Breast epithelium (tissue), 4 donors: ENCODE results near the gene MYG1. TPM values are rescaled to one million over a fixed set of nuclear protein-coding genes. Genes with fewer than 3 reads are reported as not detected.

ENCODE experiments used
- DNase-seq, 2 donors: peaks; one replicate each; pipeline ENCODE4 v3.0.0-alpha.2; 2019; ENCODE audit warnings: low spot score in 2 of 2
- H3K27ac ChIP-seq, 2 donors: fragments of 200-600 bp; sonication (generic) in 1 of 2; one replicate each; pipeline ENCODE4 v1.5.1; 2016 to 2019; ENCODE audit warnings: mild to moderate bottlenecking in 1 of 2
- H3K27me3 ChIP-seq, 2 donors: fragments of 200-600 bp; sonication (generic) in 1 of 2; one replicate each; pipeline versions ENCODE4 v1.5.1 to v1.6.0; 2017 to 2019; ENCODE audit warnings: control low read depth in 1 of 2, mild to moderate bottlenecking in 1 of 2
- H3K36me3 ChIP-seq: fragments of 200-600 bp; one replicate; pipeline ENCODE4 v1.5.1; 2019
- H3K4me1 ChIP-seq, 2 donors: fragments of 200-600 bp; sonication (generic); one replicate each; pipeline ENCODE4 v1.5.1; 2016 to 2019; ENCODE audit warnings: control low read depth in 1 of 2
- H3K4me3 ChIP-seq, 3 donors: fragments of 200-600 bp; sonication (generic); 1 replicate in 2 of 3; 2 replicates in 1 of 3; pipeline ENCODE4 v1.5.1; 2016 to 2019; ENCODE audit warnings: mild to moderate bottlenecking in 3 of 3, moderate library complexity in 2 of 3
- H3K9me3 ChIP-seq, 2 donors: fragments of 200-600 bp; sonication (generic) in 1 of 2; one replicate each; pipeline ENCODE4 v1.5.1; 2016 to 2019; ENCODE audit warnings: control low read depth in 1 of 2
- POLR2A ChIP-seq: fragments of 450-650 bp; IDR thresholded peaks from one replicate; pipeline ENCODE4 v1.6.1; 2016; ENCODE audit warnings: antibody characterized with exemption, mild to moderate bottlenecking, moderate library complexity
- POLR2AphosphoS5 ChIP-seq, 3 donors: sonication (generic); formaldehyde crosslinking; IDR thresholded peaks; one replicate each; pipeline ENCODE4 v1.6.1; 2017; ENCODE audit warnings: antibody characterized with exemption in 3 of 3
- intact Hi-C: fragments of 100-400 bp; cut with DNase I; formaldehyde crosslinking; loops from one replicate; pipeline ENCODE4 v1.15.1; 2023; ENCODE audit warnings: low total_unique reads
- total RNA-seq, 3 donors: library from RNA; depleted of rRNA; stranded (reverse); fragments of >200 nt; gene quantifications; one replicate each; pipeline ENCODE4 v1.1.0, GENCODE V29; 2016
- TF ChIP-seq, protein P1 (sequence below), 3 donors: fragments of 450-650 bp; IDR thresholded peaks; one replicate each; pipeline ENCODE4 v1.5.1; 2016 to 2017; ENCODE audit warnings: antibody characterized with exemption in 3 of 3, mild to moderate bottlenecking in 3 of 3, moderate library complexity in 3 of 3

MYG1 gene
- total RNA-seq, 3 donors from 2014 or later: 35.7 to 63.8 (median 39.1) TPM

- no peaks in the 10 kb centered on the region for H3K36me3 ChIP-seq
- H3K27ac ChIP-seq: peak overlapping the region in 1 of 2 donors; percentile 5
- peaks cover 0 to 11% of the 10 kb centered on the region in 2 donors for H3K4me1 ChIP-seq
- H3K27me3 ChIP-seq: no peaks in the 10 kb centered on the region
- H3K9me3 ChIP-seq: no peaks in the 10 kb centered on the region
- TF ChIP-seq POLR2A (no peak), POLR2AphosphoS5 (IDR thresholded peaks at IDR 0.05) (no peak)
- TF ChIP-seq, protein P1, sequence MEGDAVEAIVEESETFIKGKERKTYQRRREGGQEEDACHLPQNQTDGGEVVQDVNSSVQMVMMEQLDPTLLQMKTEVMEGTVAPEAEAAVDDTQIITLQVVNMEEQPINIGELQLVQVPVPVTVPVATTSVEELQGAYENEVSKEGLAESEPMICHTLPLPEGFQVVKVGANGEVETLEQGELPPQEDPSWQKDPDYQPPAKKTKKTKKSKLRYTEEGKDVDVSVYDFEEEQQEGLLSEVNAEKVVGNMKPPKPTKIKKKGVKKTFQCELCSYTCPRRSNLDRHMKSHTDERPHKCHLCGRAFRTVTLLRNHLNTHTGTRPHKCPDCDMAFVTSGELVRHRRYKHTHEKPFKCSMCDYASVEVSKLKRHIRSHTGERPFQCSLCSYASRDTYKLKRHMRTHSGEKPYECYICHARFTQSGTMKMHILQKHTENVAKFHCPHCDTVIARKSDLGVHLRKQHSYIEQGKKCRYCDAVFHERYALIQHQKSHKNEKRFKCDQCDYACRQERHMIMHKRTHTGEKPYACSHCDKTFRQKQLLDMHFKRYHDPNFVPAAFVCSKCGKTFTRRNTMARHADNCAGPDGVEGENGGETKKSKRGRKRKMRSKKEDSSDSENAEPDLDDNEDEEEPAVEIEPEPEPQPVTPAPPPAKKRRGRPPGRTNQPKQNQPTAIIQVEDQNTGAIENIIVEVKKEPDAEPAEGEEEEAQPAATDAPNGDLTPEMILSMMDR (IDR thresholded peaks at IDR 0.05): no peak
- no peak for DNase-seq
- no peak overlapping the region for H3K4me3 ChIP-seq
- intact Hi-C loops: loop anchor here (5.0 kb wide), 1 partner anchor 38 kb away; no protein-coding TSS in a partner anchor
Observed at GRCh38 chr12:53254816-53255545, 44.5 kb upstream of the MYG1 start.

DNA sequence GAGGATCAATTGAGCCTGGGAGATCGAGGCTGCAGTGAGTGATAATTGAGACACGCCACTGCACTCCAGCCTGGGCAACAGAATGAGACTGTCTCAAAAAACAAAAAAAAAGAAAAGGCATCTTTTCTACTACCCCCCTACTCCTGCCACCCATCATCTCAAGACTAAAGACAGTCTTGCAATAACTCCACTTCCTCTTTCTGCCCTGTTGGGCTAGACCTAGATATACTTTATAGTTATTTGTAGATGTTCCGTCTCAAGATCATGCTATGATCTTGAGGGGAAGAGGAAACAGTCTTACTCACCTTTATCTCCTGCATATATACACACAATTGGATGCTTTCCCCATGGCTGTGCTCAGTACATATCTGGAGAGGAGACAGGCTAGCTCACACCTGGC lies 43.5 kb upstream of the MYG1 start:
- intact Hi-C loops: no loop called here
- DNase-seq: no peak
- Histone ChIP-seq H3K4me3 (no peak overlapping the region), H3K36me3 (no peaks in the 10 kb centered on the region), H3K4me1 (peaks cover 0 to 11% of the 10 kb centered on the region in 2 donors), H3K27me3 (no peaks in the 10 kb centered on the region), H3K9me3 (no peaks in the 10 kb centered on the region), H3K27ac (no peak overlapping the region)
- TF ChIP-seq POLR2A: no peak
- TF ChIP-seq, protein P1 (IDR thresholded peaks at IDR 0.05): no peak

DNA sequence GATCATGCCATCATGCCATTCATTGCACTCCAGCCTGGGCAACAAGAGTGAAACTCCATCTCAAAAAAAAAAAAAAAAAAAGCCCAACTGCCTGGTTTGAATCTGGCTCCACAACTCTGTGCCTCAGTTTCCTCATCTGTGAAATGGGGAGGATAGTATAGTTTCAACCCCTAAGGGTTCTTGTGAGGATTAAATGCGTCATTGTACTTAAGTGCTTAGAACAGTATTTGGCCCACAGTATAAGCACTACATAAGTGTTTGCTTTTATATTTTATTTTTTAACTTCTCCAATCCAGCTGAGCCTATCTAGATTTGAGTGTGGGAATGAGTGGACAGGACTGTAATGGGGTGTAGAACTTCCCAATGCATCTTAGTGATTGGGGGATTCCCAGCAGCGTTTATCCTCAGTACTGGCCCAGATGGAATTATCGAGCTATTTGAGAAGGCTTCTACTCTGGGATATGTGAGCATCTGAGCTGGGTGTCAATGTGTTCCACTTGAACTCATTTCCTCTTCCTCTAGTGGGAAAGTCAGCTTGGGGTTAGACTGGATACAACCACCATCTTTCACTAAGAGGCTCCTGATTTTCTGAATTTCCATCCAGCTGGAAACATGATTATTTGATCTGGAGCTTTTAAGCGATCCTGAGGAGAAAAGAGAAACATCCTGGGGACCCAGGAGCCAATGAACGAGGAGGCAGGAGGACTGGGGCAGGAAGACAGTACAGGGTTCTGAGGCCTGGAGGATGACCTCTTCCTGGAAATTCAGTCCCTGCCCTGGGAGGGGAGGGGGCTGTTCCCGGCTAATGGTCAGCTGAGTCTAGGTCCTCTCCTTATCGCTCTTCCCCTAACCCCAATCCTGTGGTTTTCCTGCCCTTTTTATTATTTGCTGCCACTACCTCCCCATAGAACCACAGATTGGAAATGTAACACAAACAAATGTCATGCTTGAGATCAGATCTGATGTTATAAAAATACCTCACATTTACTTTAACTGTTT lies 40.7 kb upstream of the MYG1 start:
- no peak for DNase-seq
- TF ChIP-seq, protein P1 (IDR thresholded peaks at IDR 0.05): no peak
- TF ChIP-seq POLR2AphosphoS5 (IDR thresholded peaks at IDR 0.05) (no peak), POLR2A (no peak)
- no peak overlapping the region for H3K27ac ChIP-seq

DNA sequence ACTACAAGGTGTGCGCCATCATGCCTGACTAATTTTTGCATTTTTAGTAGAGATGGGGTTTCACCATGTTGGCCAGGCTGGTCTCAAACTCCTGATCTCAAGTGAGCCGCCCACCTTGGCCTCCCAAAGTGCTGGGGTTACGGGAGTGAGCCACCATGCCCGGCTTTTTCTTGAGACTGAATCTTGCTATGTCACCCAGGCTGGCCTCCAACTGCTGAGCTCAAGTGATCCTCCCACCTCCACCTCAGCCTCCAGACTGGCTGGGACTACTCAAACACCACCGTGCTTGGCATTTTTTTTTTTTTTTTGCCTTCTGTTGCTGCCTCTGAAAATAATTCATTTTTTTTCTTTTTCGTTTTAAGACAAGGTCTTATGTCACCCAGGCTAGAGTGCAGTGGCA lies 39.6 kb upstream of the MYG1 start:
- intact Hi-C loops: no loop called here
- Histone ChIP-seq H3K4me3 (no peak overlapping the region), H3K9me3 (no peaks in the 10 kb centered on the region), H3K27ac (no peak overlapping the region), H3K27me3 (no peaks in the 10 kb centered on the region), H3K36me3 (no peaks in the 10 kb centered on the region), H3K4me1 (no peaks in the 10 kb centered on the region)
- no peak for DNase-seq
- TF ChIP-seq POLR2AphosphoS5 (IDR thresholded peaks at IDR 0.05) (no peak), POLR2A (no peak)
- TF ChIP-seq, protein P1 (IDR thresholded peaks at IDR 0.05): no peak

More for the DNA sequence above, 40.7 kb upstream of the MYG1 start:
- H3K9me3 ChIP-seq: no peaks in the 10 kb centered on the region
- no peaks in the 10 kb centered on the region for H3K4me1 ChIP-seq
- intact Hi-C loops: no loop called here
- H3K4me3 ChIP-seq: no peak overlapping the region
- no peaks in the 10 kb centered on the region for H3K27me3 ChIP-seq
- H3K36me3 ChIP-seq: no peaks in the 10 kb centered on the region
